OCI-LY1 (cell line): Measurements from ENCODE around the gene FKBP11.
A peak's percentile ranks its signal among the peaks of the same experiment; 100 is the strongest.

Experiments used
- H2AFZ ChIP-seq: fragments of 200-600 bp; sonication (generic), shearing (Covaris generic); 2 replicates; pipeline ENCODE4 v1.6.0; 2014; ENCODE audit warnings: antibody characterized with exemption, mild to moderate bottlenecking, low read length
- H3F3A ChIP-seq: fragments of 200-600 bp; sonication (generic), shearing (Covaris generic); 2 replicates; pipeline ENCODE4 v1.6.0; 2014; ENCODE audit warnings: mild to moderate bottlenecking, antibody characterized with exemption, low read length, moderate library complexity; ENCODE audit not compliant: insufficient read depth
- H3K27ac ChIP-seq: fragments of 200-600 bp; sonication (generic); 2 replicates; pipeline ENCODE4 v1.5.1; 2014; ENCODE audit warnings: low read length, mixed run types, mild to moderate bottlenecking, low read depth; ENCODE audit not compliant: poor library complexity, severe bottlenecking
- H3K27me3 ChIP-seq: fragments of 200-600 bp; sonication (generic); 2 replicates; pipeline ENCODE4 v1.6.0; 2014; ENCODE audit warnings: antibody characterized with exemption, mild to moderate bottlenecking, low read length, moderate library complexity; ENCODE audit not compliant: insufficient read depth
- H3K36me3 ChIP-seq: fragments of 200-600 bp; sonication (generic); 2 replicates; pipeline ENCODE4 v1.6.1; 2014; ENCODE audit warnings: mild to moderate bottlenecking, antibody characterized with exemption, low read length, moderate library complexity, mixed read lengths; ENCODE audit not compliant: insufficient read depth
- H3K4me1 ChIP-seq: fragments of 200-600 bp; sonication (generic); 2 replicates; pipeline ENCODE4 v1.5.1; 2014; ENCODE audit warnings: mild to moderate bottlenecking, low read length, moderate library complexity; ENCODE audit not compliant: insufficient read depth, severe bottlenecking
- H3K4me2 ChIP-seq: fragments of 200-600 bp; sonication (generic), shearing (Covaris generic); 2 replicates; pipeline ENCODE4 v1.6.1; 2014; ENCODE audit warnings: low read length
- H3K4me3 ChIP-seq: fragments of 200-600 bp; sonication (generic); 2 replicates; pipeline ENCODE4 v1.5.1; 2014; ENCODE audit warnings: low read length, low read depth, mild to moderate bottlenecking, mixed read lengths; ENCODE audit not compliant: poor library complexity, severe bottlenecking
- H3K79me2 ChIP-seq: fragments of 200-600 bp; shearing (Covaris generic); 2 replicates; pipeline ENCODE4 v1.6.1; 2016; ENCODE audit warnings: mixed run types, low read length, mixed read lengths; ENCODE audit not compliant: insufficient read depth
- H3K9ac ChIP-seq: fragments of 200-600 bp; sonication (generic), shearing (Covaris generic); 2 replicates; pipeline ENCODE4 v1.6.1; 2014; ENCODE audit warnings: mild to moderate bottlenecking, low read length, mixed read lengths
- H3K9me2 ChIP-seq: fragments of 200-600 bp; sonication (generic), shearing (Covaris generic); 2 replicates; pipeline ENCODE4 v1.6.1; 2014; ENCODE audit warnings: low read depth, mild to moderate bottlenecking, low read length, mixed read lengths
- H3K9me3 ChIP-seq: fragments of 200-600 bp; shearing (Covaris generic); 2 replicates; pipeline ENCODE4 v1.6.1; 2014; ENCODE audit warnings: low read length, mixed read lengths
- H4K20me1 ChIP-seq: fragments of 200-600 bp; sonication (generic), shearing (Covaris generic); 2 replicates; pipeline ENCODE4 v1.6.0; 2016; ENCODE audit warnings: mild to moderate bottlenecking, low read length; ENCODE audit not compliant: insufficient read depth
- EZH2 ChIP-seq: fragments of 200-600 bp; sonication (generic), shearing (Covaris generic); IDR thresholded peaks from 2 replicates; pipeline ENCODE4 v1.8.0; 2017; ENCODE audit warnings: borderline replicate concordance, mixed run types, mild to moderate bottlenecking, antibody characterized with exemption, low read length, moderate library complexity, mixed read lengths
- TF ChIP-seq, protein P1 (sequence below): fragments of 200-600 bp; sonication (generic), shearing (Covaris generic); IDR thresholded peaks from 2 replicates; pipeline ENCODE4 v1.5.1; 2017; ENCODE audit warnings: mild to moderate bottlenecking, antibody characterized with exemption, low read length, moderate library complexity, mixed read lengths

FKBP11 gene

DNA sequence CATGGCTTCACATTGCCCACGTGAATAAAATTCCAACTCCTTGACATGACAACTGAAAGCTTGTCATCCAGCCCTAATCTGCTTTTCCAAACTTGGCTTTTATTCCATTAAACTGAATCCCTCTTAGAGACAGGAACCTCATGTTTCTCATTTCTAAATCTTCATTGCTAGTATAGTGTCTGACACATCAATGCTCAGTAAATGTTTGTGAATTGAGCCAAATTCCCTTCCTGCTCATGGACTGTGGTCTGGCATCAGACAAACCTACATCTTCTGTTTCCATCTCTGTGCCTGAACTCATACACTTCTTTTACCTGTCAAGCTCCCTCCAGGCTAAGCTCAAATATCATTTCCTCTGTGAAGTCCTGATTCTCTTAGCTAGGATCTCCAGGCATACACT, 4.3 kb upstream of the FKBP11 start:
- H2AFZ ChIP-seq, result no peak overlapping the region
- H3K4me2 ChIP-seq, result no peak overlapping the region
- H3K36me3 ChIP-seq, result peaks cover 32% of the 10 kb centered on the region
- TF ChIP-seq EZH2, result no peak
- TF ChIP-seq, protein P1, sequence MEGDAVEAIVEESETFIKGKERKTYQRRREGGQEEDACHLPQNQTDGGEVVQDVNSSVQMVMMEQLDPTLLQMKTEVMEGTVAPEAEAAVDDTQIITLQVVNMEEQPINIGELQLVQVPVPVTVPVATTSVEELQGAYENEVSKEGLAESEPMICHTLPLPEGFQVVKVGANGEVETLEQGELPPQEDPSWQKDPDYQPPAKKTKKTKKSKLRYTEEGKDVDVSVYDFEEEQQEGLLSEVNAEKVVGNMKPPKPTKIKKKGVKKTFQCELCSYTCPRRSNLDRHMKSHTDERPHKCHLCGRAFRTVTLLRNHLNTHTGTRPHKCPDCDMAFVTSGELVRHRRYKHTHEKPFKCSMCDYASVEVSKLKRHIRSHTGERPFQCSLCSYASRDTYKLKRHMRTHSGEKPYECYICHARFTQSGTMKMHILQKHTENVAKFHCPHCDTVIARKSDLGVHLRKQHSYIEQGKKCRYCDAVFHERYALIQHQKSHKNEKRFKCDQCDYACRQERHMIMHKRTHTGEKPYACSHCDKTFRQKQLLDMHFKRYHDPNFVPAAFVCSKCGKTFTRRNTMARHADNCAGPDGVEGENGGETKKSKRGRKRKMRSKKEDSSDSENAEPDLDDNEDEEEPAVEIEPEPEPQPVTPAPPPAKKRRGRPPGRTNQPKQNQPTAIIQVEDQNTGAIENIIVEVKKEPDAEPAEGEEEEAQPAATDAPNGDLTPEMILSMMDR, result no peak
- H3K27me3 ChIP-seq, result no peaks in the 10 kb centered on the region
- H3K79me2 ChIP-seq, result no peaks in the 10 kb centered on the region
- H4K20me1 ChIP-seq, result no peaks in the 10 kb centered on the region
- no peaks in the 10 kb centered on the region for H3F3A ChIP-seq
- no peak overlapping the region for H3K9ac ChIP-seq
- H3K9me2 ChIP-seq, result no peaks in the 10 kb centered on the region
- H3K27ac ChIP-seq, result no peak overlapping the region
- no peaks in the 10 kb centered on the region for H3K9me3 ChIP-seq
- H3K4me3 ChIP-seq, result no peak overlapping the region
- peaks cover 6% of the 10 kb centered on the region for H3K4me1 ChIP-seq

DNA sequence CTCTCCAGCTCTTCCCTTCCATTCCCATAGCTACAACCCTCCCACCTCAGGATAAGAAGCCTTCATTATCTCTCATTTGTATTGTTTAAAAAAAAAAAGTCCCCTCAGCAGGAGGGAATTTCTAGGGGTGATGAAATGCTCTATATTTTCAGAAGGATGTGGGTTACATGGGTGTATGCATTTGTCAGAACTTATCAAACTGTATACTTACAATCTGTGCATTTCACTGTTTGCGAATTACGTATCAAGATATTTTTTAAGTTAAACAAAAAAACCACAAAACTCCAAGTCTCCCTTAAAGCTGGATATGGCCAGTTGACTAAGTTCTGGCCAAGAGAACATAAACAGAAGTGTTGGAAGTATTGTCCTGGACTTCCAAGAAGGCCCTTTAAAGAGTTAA, 2.0 kb upstream of the FKBP11 start:
- TF ChIP-seq, protein P1, result no peak
- no peak for TF ChIP-seq EZH2
- Histone ChIP-seq H4K20me1 (no peaks in the 10 kb centered on the region), H3K4me1 (peaks cover 13% of the 10 kb centered on the region), H3K36me3 (peaks cover 33% of the 10 kb centered on the region), H2AFZ (no peak overlapping the region), H3K4me2 (no peak overlapping the region), H3K79me2 (no peaks in the 10 kb centered on the region), H3K9me2 (no peaks in the 10 kb centered on the region), H3K4me3 (no peak overlapping the region), H3K27ac (no peak overlapping the region), H3K9me3 (no peaks in the 10 kb centered on the region), H3K27me3 (no peaks in the 10 kb centered on the region), H3K9ac (no peak overlapping the region), H3F3A (no peaks in the 10 kb centered on the region)

DNA sequence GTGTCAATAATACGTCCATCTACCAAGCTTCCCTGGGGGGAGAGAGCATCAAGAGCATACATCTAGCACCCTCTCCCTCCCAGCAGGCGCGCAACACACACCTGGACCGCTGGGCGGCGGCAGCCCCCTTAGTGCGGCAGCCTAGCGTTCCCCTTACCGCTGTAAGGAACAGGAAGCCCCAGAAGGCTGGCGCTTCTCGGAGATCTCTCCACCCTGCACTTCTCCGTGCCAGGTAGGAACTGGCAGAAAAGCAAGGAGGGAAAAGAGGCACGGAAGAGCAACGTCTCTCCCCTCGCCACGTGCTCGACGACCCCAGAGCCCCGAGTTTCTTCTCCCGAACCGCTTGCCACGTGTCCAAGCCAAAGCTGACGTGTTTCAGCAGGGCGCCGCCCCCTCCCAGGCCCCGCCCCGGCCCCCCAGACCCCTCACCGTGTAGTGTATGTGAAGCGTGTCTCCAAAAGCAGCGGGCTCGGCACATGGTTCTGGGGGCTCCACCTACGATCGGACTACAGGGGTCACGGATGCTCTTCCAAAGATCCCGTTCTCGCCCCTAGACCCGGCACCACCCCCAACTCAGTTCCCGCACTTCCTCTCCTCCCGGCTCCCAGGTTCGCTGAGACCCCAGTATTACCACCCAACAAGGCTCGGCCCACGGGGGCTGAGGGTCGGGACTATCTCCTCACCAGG, 532 bp downstream of the FKBP11 start:
- Histone ChIP-seq H3K4me1 (peaks cover 13% of the 10 kb centered on the region), H4K20me1 (no peaks in the 10 kb centered on the region), H3K36me3 (peaks cover 20% of the 10 kb centered on the region; the same call in 1 of the 2 replicates), H3K9me2 (no peaks in the 10 kb centered on the region), H3F3A (no peaks in the 10 kb centered on the region), H3K27ac (peak overlapping the region; percentile 44), H3K79me2 (no peaks in the 10 kb centered on the region), H3K9ac (peak overlapping the region; percentile 89), H2AFZ (no peak overlapping the region), H3K4me3 (peak overlapping the region; percentile 88), H3K27me3 (no peaks in the 10 kb centered on the region), H3K9me3 (no peaks in the 10 kb centered on the region), H3K4me2 (peak overlapping the region; percentile 76)
- TF ChIP-seq EZH2, result no peak
- TF ChIP-seq, protein P1, result peak; percentile 88
